ENCODE measurements around the gene BTBD9. TPM values are rescaled to one million over a fixed set of nuclear protein-coding genes. Genes with fewer than 3 reads are reported as not detected.

Gene BTBD9
- total and polyA plus RNA-seq, 5 donors, result 9.8 to 24.6 (median 23.7) TPM

DNA sequence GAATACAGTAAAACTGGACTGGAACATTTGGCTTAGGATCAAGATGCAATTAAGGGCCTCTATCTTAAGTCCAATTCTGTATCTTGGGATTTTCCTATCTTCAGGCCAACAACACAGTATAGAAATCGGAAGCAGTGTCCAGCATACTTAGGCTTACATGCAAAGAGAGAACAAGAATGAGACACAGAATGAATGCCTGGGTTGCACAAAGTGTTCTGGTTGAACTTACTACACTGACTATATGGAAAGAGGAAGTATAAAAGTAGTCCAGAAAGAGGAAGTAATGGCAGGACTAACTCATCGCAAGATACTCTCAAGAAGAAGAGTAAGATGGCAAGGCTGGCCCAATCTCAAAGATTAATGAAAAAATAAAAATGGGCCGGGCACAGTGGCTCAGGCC lies 87.6 kb downstream of the BTBD9 start:
- no peaks in the 10 kb centered on the region for H3K27me3 ChIP-seq (ENCODE audit: control insufficient read depth, insufficient read depth)
- no peak overlapping the region for H3K4me3 ChIP-seq (ENCODE audit: low read length)
- peaks cover 2% of the 10 kb centered on the region for H3K4me1 ChIP-seq (ENCODE audit: control insufficient read depth, insufficient read depth, low read length)
- no peak for DNase-seq
- no peaks in the 10 kb centered on the region for H3K9me3 ChIP-seq (ENCODE audit: control insufficient read depth, low read length)
- ATAC-seq, result peak in 1 of 2 donors; percentile 39
- no peak overlapping the region for H3K27ac ChIP-seq (ENCODE audit: low read length)
- 86% methylated on average over 3 of the region's 3 CpGs for WGBS
- intact Hi-C loops (cut with DNase I), result no loop called here

DNA sequence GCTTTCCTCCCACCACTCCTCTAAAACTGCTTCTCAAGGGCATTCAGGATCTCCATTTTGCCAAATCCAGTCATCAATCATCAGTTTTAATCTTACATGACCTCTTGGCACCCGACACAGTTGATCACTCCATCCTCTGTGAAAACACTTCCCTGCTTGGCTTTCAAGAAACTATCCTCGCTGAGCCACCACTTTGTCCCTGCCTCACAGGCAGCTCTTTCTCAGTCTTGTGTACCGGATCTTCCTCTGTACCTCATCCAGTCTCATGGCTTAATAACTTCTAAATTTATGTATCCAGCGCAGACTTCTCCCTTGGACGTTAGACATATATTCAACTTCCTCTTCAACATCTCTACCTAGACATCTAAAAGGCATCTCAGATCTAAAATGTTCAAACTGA lies 89.9 kb downstream of the BTBD9 start:
- H3K4me1 ChIP-seq (ENCODE audit: control insufficient read depth, insufficient read depth, low read length), result peaks cover 2% of the 10 kb centered on the region
- WGBS, result 85% methylated on average over 5 of the region's 5 CpGs
- H3K9me3 ChIP-seq (ENCODE audit: control insufficient read depth, low read length), result no peaks in the 10 kb centered on the region
- no peak overlapping the region for H3K27ac ChIP-seq (ENCODE audit: low read length)
- DNase-seq, result no peak
- intact Hi-C loops (cut with DNase I), result no loop called here
- H3K4me3 ChIP-seq (ENCODE audit: low read length), result no peak overlapping the region
- H3K27me3 ChIP-seq (ENCODE audit: control insufficient read depth, insufficient read depth), result no peaks in the 10 kb centered on the region
- no peak for ATAC-seq

DNA sequence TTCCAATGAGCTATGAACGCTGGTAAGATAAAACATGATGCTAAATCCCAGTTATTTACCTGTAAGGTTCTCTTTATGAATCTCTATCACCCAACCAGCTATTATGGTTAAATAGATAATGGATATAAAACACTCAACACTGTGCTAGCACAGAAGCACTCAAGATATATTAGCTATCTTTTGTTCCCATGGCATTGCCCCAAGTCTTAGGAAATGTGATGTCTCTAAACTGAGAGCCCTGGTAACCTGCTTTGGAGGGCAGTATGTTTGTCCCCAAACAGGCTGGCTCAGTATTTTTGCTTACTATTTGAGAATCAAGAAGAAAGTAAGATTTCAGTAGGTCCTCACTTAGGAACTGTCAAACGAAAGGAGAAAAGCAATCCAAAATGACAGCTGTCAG lies 90.5 kb downstream of the BTBD9 start:
- Histone ChIP-seq H3K4me3 (ENCODE audit: low read length) (no peak overlapping the region), H3K27ac (ENCODE audit: low read length) (no peak overlapping the region), H3K9me3 (ENCODE audit: control insufficient read depth, low read length) (no peaks in the 10 kb centered on the region), H3K4me1 (ENCODE audit: control insufficient read depth, insufficient read depth, low read length) (peaks cover 2% of the 10 kb centered on the region), H3K27me3 (ENCODE audit: control insufficient read depth, insufficient read depth) (no peaks in the 10 kb centered on the region)
- intact Hi-C loops (cut with DNase I), result no loop called here
- WGBS, result 72% methylated on average over 2 of the region's 2 CpGs
- ATAC-seq (peak in 1 of 2 donors; percentile 33), DNase-seq (no peak)

DNA sequence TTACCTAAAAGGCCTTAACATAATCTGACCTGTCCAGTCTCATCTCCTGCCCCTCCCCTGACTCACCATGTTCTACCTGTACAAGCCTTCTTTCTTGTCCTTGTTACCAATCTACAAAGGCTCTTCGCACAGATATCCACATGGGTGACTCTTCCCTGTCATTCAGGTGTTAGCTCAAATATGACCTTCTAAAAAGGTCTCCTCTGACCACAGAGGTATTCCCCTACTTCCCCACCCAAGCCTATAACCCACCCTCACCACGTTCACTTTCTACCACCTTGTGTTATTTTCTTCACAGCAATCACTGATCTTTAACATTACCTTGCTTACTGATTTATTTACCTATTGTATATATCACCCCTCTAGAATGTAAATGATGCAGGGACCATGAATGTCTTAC lies 96.7 kb downstream of the BTBD9 start:
- DNase-seq (no peak), ATAC-seq (no peak)
- intact Hi-C loops (cut with DNase I), result no loop called here
- H3K4me3 ChIP-seq (ENCODE audit: low read length), result no peak overlapping the region
- no peak overlapping the region for H3K27ac ChIP-seq (ENCODE audit: low read length)
- 94% methylated on average over 2 of the region's 2 CpGs for WGBS
- no peaks in the 10 kb centered on the region for H3K4me1 ChIP-seq (ENCODE audit: control insufficient read depth, insufficient read depth, low read length)
- no peaks in the 10 kb centered on the region for H3K27me3 ChIP-seq (ENCODE audit: control insufficient read depth, insufficient read depth)
- no peaks in the 10 kb centered on the region for H3K9me3 ChIP-seq (ENCODE audit: control insufficient read depth, low read length)

DNA sequence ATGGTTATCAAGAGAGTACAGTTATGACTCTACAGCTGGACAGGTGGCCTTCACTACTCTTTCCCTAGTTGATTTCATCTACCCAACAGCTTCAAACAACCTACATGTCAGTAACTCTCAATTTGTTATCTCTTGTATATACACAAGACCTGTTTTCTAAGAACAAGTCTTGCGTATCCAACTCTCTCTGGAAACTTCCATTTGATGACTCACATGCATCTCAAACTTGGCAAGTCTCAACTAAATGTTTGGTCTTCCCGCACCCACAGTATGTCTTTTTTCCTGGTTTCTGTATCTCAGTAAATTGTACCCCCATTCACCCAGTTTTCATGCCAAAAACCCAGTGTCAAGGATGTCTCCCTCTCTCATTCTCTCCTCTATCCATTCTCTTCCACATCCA lies 97.7 kb downstream of the BTBD9 start:
- 90% methylated on average over 2 of the region's 2 CpGs for WGBS
- no peak overlapping the region for H3K4me3 ChIP-seq (ENCODE audit: low read length)
- H3K4me1 ChIP-seq (ENCODE audit: control insufficient read depth, insufficient read depth, low read length), result no peaks in the 10 kb centered on the region
- intact Hi-C loops (cut with DNase I), result no loop called here
- no peak overlapping the region for H3K27ac ChIP-seq (ENCODE audit: low read length)
- DNase-seq (no peak), ATAC-seq (no peak)
- no peaks in the 10 kb centered on the region for H3K9me3 ChIP-seq (ENCODE audit: control insufficient read depth, low read length)
- no peaks in the 10 kb centered on the region for H3K27me3 ChIP-seq (ENCODE audit: control insufficient read depth, insufficient read depth)

DNA sequence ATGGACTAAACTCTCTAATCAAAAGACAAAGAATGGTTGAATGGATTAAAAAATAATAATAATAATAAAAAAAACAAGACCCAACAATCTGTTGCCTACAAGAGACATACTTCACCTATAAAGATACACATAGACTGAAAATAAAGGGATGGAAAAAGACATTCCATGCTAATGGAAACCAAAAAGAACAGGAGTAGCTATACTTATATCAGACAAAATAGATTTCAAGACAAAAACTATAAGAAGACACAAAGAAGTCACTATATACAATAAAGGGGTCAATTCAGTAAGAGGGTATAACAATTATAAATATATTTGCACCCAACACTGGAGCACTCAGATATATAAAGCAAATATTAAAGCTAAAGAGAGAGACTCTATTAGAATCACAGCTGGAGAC lies 106.7 kb downstream of the BTBD9 start:
- ATAC-seq, result no peak
- Histone ChIP-seq H3K27ac (ENCODE audit: low read length) (no peak overlapping the region), H3K9me3 (ENCODE audit: control insufficient read depth, low read length) (no peaks in the 10 kb centered on the region), H3K27me3 (ENCODE audit: control insufficient read depth, insufficient read depth) (no peaks in the 10 kb centered on the region), H3K4me3 (ENCODE audit: low read length) (no peak overlapping the region), H3K4me1 (ENCODE audit: control insufficient read depth, insufficient read depth, low read length) (no peaks in the 10 kb centered on the region)
- intact Hi-C loops (cut with DNase I), result no loop called here
- no peak for DNase-seq

DNA sequence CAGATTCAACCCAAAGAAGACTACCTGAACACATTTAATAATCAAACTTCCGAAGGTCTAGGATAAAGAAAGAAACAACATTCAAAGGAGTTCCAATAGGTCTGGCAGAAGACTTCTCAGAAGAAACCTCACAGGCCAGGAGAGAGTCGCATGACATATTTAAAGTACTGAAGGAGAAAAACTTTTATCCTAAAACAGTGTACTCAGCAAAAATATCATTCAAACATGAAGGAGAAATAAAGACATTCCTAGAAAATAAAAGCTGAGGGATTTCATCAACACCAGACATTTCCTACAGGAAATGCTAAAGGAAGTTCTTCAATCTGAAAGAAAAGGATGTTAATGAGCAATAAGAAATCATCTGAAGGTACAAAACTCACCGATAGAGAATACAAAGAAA lies 108.6 kb downstream of the BTBD9 start:
- Histone ChIP-seq H3K9me3 (ENCODE audit: control insufficient read depth, low read length) (no peaks in the 10 kb centered on the region), H3K27me3 (ENCODE audit: control insufficient read depth, insufficient read depth) (no peaks in the 10 kb centered on the region), H3K4me1 (ENCODE audit: control insufficient read depth, insufficient read depth, low read length) (no peaks in the 10 kb centered on the region), H3K27ac (ENCODE audit: low read length) (no peak overlapping the region), H3K4me3 (ENCODE audit: low read length) (no peak overlapping the region)
- 85% methylated on average over 3 of the region's 3 CpGs for WGBS
- ATAC-seq (no peak), DNase-seq (no peak)
- intact Hi-C loops (cut with DNase I), result no loop called here

DNA sequence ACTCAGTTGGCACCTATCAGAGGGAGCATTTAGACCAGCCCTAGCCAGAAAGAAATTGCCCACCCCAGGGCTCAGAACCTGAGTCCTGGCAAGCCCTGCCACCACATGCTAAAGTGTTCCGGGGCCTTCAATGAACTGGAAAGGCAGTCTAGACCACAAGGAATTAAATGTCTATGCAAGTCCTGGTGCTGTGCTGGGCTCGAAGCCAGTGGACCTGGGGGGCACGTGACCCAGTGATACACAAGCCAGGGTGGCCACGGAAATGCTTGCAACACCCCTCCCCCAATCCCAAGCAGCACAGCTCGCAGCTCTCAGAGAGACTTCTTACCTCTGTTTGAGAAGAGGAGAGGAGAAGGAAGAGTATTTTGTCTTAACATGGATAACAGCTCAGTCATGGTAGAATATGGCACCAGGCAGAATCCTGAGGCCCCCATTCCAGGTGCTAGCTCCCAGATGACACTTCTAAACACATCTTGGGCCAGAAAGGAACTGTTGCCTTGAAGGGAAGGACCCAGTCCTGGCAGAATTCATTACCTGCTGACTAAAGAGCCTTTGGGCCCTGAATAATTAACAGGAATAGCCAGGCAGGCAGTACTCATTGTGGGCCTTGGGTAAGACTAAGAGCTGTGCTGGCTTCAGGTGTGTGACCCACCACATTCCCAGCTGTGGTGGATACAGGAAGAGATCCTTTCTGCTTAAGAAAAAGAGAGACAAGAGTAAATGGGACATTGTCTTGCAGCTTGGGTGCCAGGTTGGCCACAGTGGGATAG lies 111.3 kb downstream of the BTBD9 start:
- no peak for DNase-seq
- H3K4me3 ChIP-seq (ENCODE audit: low read length), result no peak overlapping the region
- no peak for ATAC-seq
- no peaks in the 10 kb centered on the region for H3K9me3 ChIP-seq (ENCODE audit: control insufficient read depth, low read length)
- H3K4me1 ChIP-seq (ENCODE audit: control insufficient read depth, insufficient read depth, low read length), result no peaks in the 10 kb centered on the region
- no peaks in the 10 kb centered on the region for H3K27me3 ChIP-seq (ENCODE audit: control insufficient read depth, insufficient read depth)
- H3K27ac ChIP-seq (ENCODE audit: low read length), result no peak overlapping the region
- intact Hi-C loops (cut with DNase I), result no loop called here
- 95% methylated on average over 5 of the region's 5 CpGs for WGBS

DNA sequence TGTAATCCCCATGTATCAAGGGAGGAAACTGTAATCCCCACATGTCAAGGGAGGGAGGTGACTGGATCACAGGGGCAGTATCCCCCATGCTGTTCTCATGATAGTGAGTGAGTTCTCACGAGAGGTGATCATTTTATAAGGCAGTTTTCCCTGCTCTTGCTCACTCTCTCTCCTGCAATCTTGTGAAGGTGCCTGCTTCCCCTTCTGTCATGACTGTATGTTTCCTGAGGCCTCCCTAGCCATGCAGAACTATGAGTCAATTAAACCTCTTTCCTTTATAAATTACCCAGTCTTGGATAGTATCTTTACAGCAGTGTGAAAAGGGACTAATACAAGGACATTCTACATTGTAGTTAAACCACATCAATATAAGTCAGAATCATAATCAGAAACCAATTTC lies 112.4 kb downstream of the BTBD9 start:
- Histone ChIP-seq H3K27me3 (ENCODE audit: control insufficient read depth, insufficient read depth) (no peaks in the 10 kb centered on the region), H3K9me3 (ENCODE audit: control insufficient read depth, low read length) (no peaks in the 10 kb centered on the region), H3K27ac (ENCODE audit: low read length) (no peak overlapping the region), H3K4me1 (ENCODE audit: control insufficient read depth, insufficient read depth, low read length) (peaks cover under 1% of the 10 kb centered on the region), H3K4me3 (ENCODE audit: low read length) (no peak overlapping the region)
- no peak for ATAC-seq
- intact Hi-C loops (cut with DNase I), result no loop called here
- no peak for DNase-seq
- 100% methylated on average over 1 of the region's 1 CpG for WGBS

DNA sequence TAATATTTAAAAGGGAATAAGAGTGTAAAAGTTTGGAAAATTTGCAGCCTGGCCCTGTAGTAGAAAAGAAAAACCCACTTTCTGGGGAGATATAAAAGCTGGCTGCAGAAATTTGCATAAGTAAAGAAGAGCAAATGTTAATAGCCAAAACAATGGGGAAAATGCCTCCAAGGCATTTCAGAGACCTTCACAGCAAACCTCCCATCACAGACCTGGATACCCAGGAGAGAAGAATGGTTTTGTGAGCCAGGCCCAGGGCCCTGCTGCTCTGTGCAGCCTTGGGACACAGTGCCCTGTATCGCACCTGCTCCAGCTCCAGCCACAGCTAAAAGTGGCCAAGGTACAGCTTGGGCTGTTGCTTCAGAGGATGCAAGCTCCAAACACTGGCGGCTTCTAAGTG lies 113.8 kb downstream of the BTBD9 start:
- no peaks in the 10 kb centered on the region for H3K9me3 ChIP-seq (ENCODE audit: control insufficient read depth, low read length)
- peaks cover 3% of the 10 kb centered on the region for H3K4me1 ChIP-seq (ENCODE audit: control insufficient read depth, insufficient read depth, low read length)
- intact Hi-C loops (cut with DNase I), result no loop called here
- H3K27ac ChIP-seq (ENCODE audit: low read length), result no peak overlapping the region
- H3K27me3 ChIP-seq (ENCODE audit: control insufficient read depth, insufficient read depth), result no peaks in the 10 kb centered on the region
- H3K4me3 ChIP-seq (ENCODE audit: low read length), result no peak overlapping the region
- WGBS, result 97% methylated on average over 2 of the region's 2 CpGs
- DNase-seq, result no peak
- no peak for ATAC-seq

DNA sequence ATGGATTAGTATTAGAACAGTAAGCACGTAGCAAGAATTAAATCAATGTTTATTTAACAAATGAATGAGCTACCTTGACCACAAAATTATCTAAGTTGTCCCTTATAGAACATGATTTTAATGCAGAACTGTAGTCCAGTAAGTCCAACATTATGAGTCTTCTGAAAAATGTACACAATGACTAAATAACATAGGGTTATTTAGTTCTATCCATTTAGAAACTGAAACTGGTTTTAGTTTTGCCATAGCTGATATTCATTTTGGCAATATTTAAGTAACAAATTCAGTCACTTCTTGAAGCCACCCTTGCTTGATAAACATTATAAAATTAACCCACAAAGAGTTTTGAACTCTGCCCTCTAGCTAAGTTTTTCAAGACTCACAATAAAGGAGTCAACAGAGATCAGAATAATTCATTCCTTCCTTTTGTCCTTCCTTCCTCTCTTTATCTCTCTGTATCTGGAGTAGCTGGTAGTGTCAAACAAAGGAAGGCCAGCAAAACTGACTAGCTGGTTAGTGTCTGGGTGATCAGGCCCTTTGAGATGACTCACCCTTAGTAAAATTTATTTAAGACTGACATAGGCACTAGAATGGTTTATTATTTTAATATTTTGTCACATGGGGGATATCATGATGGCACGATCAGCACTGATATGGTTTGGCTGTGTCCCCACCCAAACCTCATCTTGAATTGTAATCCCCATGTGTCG lies 115.1 kb downstream of the BTBD9 start:
- WGBS, result 93% methylated on average over 3 of the region's 3 CpGs
- DNase-seq (no peak), ATAC-seq (no peak)
- Histone ChIP-seq H3K4me3 (ENCODE audit: low read length) (no peak overlapping the region), H3K27ac (ENCODE audit: low read length) (no peak overlapping the region), H3K27me3 (ENCODE audit: control insufficient read depth, insufficient read depth) (no peaks in the 10 kb centered on the region), H3K4me1 (ENCODE audit: control insufficient read depth, insufficient read depth, low read length) (peaks cover 3% of the 10 kb centered on the region), H3K9me3 (ENCODE audit: control insufficient read depth, low read length) (no peaks in the 10 kb centered on the region)
- intact Hi-C loops (cut with DNase I), result no loop called here
